Activated naive CD4-positive, alpha-beta T cell treated with Interleukin-2 at 50 U/mL for 16 hours (primary cell): Measurements from ENCODE around the gene NUDT22.

ENCODE experiments used
- DNase-seq: peaks from one replicate; pipeline ENCODE4 v3.0.0-alpha.2; 2020

Gene NUDT22

GRCh38 chr11:64207256-64208085, 18.6 kb upstream of the NUDT22 start:
- peak; percentile 85 for DNase-seq

GRCh38 chr11:64208086-64208795, 17.8 kb upstream of the NUDT22 start:
- DNase-seq = no peak

GRCh38 chr11:64208796-64209562, 17.1 kb upstream of the NUDT22 start:
- no peak for DNase-seq

GRCh38 chr11:64209563-64209843, 16.6 kb upstream of the NUDT22 start:
- no peak for DNase-seq

DNA sequence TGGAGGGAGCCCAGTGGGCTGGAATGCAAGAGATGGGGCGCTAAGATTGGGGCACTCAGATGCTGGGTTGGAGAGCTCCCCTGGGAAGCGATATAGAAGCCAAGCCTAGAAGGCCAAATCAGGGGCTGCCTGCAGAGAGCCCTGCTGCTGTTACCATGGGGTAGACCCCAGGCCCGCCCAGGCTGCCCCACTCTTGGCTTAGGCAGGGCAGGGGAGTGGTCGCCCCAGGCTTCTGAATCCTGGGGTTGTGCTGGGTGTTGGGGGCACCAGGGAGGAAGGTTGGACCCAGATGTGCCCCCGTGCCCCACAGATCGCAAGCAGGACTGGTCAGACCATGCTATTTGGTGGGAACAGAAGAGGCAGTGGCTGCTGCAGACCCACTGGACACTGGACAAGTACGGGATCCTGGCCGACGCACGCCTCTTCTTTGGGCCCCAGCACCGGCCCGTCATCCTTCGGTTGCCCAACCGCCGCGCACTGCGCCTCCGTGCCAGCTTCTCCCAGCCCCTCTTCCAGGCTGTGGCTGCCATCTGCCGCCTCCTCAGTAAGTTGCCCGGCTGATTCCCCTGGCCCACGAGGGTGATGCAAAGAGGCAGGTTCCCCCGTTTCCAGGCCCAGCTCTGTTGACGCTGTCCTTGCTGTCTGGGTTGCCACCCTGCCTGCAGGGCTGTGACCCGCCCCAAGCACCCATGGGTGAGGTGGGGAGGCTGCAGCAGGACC, 15.6 kb upstream of the NUDT22 start:
- DNase-seq = no peak

- DNase-seq = no peak
These were observed 14.7 kb upstream of the NUDT22 start for GRCh38 chr11:64211181-64211872.

GRCh38 chr11:64216879-64217278, 9.2 kb upstream of the NUDT22 start:
- no peak for DNase-seq

DNA sequence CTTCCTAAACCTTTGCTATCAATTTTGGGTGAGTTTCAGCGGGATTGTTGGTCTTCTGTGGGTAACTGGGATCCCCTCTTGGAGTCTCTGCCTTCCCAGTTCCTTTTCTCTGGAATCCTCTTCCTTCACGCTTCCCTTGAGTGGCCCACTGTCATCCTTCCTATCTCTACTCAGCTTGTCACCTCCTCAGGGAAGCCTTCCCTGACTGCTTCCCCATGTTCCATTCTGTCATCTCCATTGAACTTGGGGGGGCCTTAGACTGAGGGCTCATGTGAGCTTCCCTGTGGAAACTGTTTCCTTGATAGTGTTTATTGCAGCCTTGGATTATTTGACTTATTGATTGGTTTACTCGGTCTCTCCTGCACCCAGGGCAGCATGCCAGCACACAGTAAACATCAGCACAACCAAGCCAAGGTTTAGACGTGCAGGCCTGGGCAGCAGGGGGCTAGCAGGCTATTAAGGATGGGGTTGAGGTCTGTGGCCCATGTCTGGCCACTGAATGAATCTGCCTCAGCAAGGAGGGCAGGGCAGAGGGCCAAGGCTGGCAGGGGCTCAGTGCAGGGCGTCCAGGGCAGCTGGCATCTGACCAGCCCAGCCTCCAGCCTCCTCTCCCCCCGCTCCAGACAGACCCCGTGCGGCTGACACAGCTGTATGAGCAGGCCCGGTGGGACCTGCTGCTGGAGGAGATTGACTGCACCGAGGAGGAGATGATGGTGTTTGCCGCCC, 7.3 kb upstream of the NUDT22 start:
- no peak for DNase-seq

GRCh38 chr11:64219354-64219684, 6.8 kb upstream of the NUDT22 start:
- DNase-seq = no peak

DNA sequence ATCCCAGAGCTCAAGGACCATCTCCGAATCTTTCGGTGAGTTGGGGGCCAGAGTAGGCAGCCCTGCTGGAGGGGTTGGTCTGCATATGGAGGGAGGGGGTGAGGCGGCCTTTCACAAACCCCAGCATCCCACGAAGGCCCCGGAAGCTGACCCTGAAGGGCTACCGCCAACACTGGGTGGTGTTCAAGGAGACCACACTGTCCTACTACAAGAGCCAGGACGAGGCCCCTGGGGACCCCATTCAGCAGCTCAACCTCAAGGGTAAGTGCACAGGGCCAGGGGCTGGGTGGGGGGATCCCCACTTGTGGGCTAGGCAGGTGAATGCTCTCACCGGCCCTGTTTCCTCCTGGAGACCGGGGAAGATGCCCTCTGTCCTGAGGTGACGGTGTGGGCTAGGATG, 6.3 kb upstream of the NUDT22 start:
- DNase-seq = no peak

DNA sequence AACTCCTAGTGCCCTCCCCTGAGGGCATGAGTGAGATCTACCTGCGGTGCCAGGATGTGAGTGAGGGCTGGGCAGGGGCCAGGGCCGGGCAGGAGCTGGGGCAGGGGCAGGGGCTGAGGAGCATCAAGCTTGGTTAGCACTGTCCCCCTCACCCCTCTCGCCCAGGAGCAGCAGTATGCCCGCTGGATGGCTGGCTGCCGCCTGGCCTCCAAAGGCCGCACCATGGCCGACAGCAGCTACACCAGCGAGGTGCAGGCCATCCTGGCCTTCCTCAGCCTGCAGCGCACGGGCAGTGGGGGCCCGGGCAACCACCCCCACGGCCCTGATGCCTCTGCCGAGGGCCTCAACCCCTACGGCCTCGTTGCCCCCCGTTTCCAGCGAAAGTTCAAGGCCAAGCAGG, 5.8 kb upstream of the NUDT22 start:
- DNase-seq = no peak

GRCh38 chr11:64220798-64221197, 5.3 kb upstream of the NUDT22 start:
- no peak for DNase-seq

DNA sequence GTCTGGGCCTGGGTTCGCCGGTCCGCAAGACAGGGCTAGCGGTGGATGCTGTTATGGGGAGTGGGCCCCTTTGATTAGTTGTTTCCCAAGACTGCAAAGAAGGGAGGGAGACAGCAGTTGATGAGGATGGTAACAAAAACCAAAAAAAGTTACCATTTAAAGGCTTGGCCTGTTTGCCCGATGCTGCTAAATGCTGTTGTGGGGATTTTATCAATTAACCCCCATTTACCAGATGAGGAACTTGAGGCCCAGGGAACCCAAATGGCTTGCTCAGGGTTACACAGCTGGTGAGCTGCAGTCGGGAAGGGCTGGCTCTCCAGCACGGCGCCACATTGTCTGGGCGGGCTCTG, 3.4 kb upstream of the NUDT22 start:
- DNase-seq = no peak

DNA sequence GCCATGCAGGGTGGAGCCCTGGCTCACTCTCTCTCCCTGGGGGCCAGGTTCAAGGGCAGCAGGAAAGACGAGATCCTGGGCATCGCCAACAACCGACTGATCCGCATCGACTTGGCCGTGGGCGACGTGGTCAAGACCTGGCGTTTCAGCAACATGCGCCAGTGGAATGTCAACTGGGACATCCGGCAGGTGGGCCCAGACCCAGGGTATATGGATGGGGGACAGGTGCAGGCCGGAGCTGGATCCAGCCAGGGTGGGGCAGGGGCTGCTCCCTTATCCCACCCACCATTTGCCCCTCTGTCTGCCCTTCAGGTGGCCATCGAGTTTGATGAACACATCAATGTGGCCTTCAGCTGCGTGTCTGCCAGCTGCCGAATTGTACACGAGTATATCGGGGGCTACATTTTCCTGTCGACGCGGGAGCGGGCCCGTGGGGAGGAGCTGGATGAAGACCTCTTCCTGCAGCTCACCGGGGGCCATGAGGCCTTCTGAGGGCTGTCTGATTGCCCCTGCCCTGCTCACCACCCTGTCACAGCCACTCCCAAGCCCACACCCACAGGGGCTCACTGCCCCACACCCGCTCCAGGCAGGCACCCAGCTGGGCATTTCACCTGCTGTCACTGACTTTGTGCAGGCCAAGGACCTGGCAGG, 2.9 kb upstream of the NUDT22 start:
- DNase-seq = no peak

DNA sequence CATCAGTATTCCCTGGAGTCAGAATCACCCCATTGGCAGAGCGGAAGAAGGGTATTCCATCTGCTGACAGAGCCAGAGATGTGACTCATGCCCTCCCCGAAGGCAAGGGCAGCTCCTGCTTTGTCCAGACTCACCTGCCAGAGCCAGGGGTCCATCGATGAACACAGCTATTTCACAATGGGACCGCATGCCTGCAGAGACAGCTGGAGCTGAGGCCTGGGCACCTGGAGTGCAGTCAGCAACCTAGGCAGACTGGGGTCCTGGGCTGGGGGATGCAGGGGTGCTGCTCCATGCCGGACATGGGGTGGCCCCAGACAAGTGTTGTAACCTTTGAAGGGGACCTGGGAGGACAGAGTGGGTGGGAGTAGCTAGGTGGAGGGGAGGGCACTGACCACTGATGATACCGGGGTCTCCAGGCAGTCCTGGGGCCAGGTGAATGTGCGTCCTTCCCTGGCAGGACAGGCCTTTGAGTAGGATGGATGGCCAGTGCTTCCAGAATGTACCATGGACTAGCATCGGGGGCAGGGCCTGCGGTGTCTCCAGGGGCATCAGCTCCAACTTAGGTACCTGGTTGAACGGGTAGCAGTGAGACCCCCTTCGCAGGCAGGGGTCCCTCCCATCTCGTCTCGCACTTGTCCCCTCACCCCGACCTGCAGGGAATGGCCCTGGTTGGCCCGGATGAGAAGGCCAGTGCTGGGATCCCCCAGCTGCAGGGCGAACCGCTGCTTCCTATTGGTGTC, 1.8 kb upstream of the NUDT22 start:
- DNase-seq = no peak

DNA sequence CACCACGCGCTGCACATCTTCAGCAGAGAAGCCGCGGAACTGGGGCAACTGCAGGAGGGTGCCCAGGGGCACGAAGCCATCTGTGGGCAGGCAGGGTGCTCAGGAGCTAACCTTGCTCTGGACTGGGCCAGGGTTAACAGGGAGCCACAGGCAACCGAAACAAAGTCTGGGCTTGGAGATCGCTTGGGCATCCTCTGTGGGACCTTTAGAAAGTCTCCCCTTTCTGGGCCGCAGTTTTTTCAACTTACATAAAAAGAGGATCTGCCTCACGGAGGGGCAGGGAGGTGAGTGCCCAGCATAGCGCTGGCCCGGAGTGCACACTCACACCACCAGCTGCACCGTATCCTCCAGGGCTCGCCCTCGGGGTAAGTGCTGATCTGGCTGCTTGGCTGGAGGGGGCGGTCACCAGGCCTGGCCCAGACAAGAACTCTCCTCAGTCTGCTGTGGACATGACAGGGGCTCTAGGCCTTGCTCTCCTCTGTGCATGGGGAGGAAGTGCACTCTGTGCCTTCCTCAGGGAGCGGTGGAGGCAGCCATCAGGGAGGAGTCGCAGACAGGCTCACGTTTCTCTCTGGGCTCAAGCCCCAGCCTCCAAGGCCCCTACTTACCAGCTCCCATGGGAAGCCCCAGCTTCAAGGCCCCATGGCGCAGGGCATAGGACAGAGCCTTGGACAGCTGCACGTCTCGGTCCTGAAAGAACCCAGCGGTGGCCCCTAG, 1.0 kb upstream of the NUDT22 start:
- DNase-seq = no peak

DNA sequence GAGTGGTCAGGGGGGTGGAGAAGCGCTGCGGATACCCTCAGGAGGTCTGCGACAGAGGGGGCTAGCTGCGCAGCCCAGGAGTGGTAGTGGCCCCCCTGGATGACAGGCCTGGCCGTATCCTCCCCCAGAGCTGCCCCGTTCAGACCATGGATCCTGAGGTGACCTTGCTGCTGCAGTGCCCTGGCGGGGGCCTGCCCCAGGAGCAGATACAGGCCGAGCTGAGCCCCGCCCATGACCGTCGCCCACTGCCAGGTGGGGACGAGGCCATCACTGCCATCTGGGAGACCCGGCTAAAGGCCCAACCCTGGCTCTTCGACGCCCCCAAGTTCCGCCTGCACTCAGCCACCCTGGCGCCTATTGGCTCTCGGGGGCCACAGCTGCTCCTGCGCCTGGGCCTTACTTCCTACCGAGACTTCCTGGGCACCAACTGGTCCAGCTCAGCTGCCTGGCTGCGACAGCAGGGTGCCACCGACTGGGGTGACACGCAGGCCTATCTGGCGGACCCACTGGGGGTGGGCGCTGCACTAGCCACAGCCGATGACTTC, 505 bp downstream of the NUDT22 start:
- DNase-seq = peak; percentile 64

DNA sequence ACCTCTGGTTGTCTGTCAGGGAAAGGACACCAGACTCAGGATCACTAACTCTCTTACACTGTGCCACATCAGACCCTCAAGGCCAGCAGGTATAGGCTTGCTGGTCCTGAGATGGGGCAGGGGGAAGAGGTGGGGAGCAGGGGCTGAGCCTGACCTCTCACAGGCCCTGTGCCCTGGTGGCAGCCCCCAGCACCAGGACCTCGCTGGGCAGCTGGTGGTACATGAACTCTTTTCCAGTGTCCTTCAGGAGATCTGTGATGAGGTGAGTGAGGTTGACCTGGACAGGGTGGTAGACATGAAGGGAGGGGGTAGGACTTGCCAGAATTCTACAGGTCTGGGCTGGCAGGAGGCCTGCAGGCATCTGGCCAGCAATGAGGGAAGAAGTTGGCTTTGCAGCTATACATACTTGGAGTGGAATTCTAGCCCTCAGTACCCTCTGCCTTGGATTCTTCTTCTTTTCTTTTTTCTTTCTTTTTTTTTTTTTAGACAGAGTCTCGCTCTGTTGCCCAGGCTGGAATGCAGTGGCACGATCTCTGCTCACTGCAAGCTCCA, 1.4 kb downstream of the NUDT22 start:
- DNase-seq = no peak

DNA sequence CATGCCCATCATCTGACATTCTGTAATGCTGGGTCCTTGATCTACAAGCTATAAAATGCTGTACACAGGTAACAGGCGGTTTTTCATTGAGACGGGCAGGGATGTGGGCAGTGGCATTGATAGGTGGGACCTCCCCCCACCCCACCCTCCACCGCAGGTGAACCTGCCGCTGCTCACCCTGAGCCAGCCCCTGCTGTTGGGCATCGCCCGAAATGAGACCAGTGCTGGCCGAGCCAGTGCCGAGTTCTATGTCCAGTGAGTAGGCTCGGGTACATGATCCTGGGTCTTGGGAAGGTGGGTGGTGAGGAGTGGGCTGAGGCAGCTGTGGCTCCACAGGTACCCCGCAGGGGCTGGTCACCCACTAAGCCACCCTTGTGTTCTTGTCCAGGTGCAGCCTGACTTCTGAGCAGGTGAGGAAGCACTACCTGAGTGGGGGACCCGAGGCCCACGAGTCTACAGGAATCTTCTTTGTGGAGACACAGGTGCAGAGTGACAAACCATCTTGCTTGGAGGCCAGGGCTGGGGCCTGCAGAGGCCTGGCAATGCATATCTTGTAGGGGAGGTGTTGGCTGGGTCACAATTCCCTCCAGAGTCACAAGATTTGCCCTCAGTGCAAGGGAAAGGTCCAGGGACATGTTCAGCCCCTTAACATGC, 3.1 kb downstream of the NUDT22 start:
- no peak for DNase-seq
